Gastroesophageal sphincter (tissue), 3 donors: ENCODE results near the gene SRPX2.

Source experiments
- CTCF ChIP-seq, 4 experiments: fragments of 200-600 bp in 2 of 4; fragments of 450-650 bp in 2 of 4; sonication (generic) in 1 of 4; IDR thresholded peaks; one replicate each; pipeline ENCODE4 v1.5.1; 2017 to 2019; ENCODE audit warnings: antibody characterized with exemption in 4 of 4, mild to moderate bottlenecking in 2 of 4, moderate library complexity in 2 of 4
- EP300 ChIP-seq: sonication (generic); formaldehyde crosslinking; IDR thresholded peaks from one replicate; pipeline ENCODE4 v1.6.1; 2017; ENCODE audit warnings: antibody characterized with exemption, mild to moderate bottlenecking
- POLR2A ChIP-seq, 2 donors: fragments of 450-650 bp; IDR thresholded peaks; one replicate each; pipeline ENCODE4 v1.6.1; 2017; ENCODE audit warnings: antibody characterized with exemption in 2 of 2, mild to moderate bottlenecking in 2 of 2, moderate library complexity in 1 of 2
- POLR2AphosphoS5 ChIP-seq: sonication (generic); formaldehyde crosslinking; IDR thresholded peaks from one replicate; pipeline ENCODE4 v1.6.1; 2017; ENCODE audit warnings: antibody characterized with exemption

- no peak for TF ChIP-seq POLR2A (IDR thresholded peaks at IDR 0.05)
- TF ChIP-seq CTCF (IDR thresholded peaks at IDR 0.05): no peak
- no peak for TF ChIP-seq POLR2AphosphoS5
- TF ChIP-seq EP300: no peak
These were observed 56.8 kb downstream of the SRPX2 start for GRCh38 chrX:100700809-100701208.
